AG20443 (cell line): ENCODE results near the gene EGLN2.
"Not testable (repeated sequence)": the region's sequence is repeated elsewhere in the genome, so short reads cannot be mapped to it uniquely, and the experiment has no call there.

ENCODE experiments used
- DNase-seq: peaks from one replicate; pipeline ENCODE4 v3.0.0; 2012; ENCODE audit warnings: low spot score, mixed read lengths

EGLN2 gene

DNA sequence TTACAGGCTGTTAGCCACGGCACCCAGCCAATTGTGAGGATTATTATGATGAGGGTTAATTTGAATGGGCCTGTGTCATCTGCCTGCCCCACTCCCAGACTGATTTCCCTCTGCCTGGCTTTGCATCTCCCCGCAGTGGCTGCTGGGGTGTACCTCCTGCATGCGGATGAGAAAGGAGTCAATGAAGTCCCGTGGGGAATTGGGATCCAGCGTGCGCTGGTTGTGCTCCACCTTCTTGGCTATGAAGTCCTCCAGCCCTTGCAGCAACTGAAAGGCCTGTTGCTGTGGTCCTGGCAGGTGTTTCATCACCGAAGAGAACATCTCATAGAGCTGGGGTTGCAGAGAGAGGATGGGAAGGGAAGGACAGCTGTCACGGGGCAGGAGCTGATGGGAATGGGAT lies 47.7 kb downstream of the EGLN2 start:
- not testable (repeated sequence) for DNase-seq

GRCh38 chr19:40850277-40850676 lies 51.3 kb downstream of the EGLN2 start, which contains the start of gene CYP2A6:
TSS of gene CYP2A6 (minus strand) at chr19:40850447. CDS start at chr19:40850426, 21 bp downstream.
- not testable (repeated sequence) for DNase-seq

DNA sequence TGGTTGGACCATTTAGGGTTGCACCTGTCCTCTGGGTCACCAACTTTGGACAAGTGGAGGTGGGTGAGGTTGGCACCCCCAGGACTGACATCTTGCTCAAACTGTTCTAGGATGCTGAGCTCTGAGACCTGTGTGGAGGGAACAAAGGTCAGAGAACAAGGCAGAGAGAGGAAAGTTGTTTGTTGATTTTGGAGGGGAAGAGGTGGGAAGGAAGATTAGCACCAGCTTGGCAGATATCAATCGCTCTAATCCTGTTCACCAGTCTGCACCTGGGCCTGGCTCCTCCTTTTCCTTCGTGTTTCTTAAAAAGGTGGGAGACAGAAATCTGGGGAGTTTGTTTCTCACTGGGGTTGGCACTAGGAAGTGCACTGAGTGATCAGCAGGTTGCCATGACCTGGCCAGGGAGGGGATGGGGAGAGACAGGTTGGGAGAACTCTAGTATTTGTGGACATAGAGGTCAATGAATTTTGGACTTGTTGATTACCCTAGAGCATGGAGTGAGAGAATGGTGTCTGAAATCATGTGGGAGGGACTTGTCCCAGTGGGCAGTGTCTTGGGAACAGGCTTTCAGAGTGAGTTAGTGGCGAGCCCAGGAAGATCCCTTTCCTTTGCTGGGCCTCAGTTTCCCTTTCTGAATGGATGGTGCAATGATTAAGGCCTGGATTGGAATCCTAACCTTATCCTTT lies 53.6 kb downstream of the EGLN2 start:
- DNase-seq: not testable (repeated sequence)
